Right lobe of liver (tissue), 6 donors: ENCODE measurements around the gene MGAT4A. TPM values are rescaled to one million over a fixed set of nuclear protein-coding genes. Genes with fewer than 3 reads are reported as not detected.

ENCODE experiments used
- ATAC-seq, 4 donors: fragments of 200-7000 bp; cut with Tn5 transposase; one replicate each; pipeline ENCODE4 v1.9.1; 2020; ENCODE audit warnings: mild to moderate bottlenecking in 4 of 4, moderate library complexity in 4 of 4
- DNase-seq, 3 donors: peaks; one replicate each; pipeline ENCODE4 v3.0.0-alpha.2; 2020
- H3K27ac ChIP-seq, 3 donors: fragments of 200-600 bp; one replicate each; pipeline ENCODE4 v1.8.0; 2022
- H3K27me3 ChIP-seq, 2 donors: fragments of 200-600 bp; one replicate each; pipeline ENCODE4 v1.8.0; 2022
- H3K36me3 ChIP-seq, 4 donors: fragments of 200-600 bp; sonication (generic) in 1 of 4; one replicate each; pipeline versions ENCODE4 v1.5.1 to v1.8.0; 2017 to 2022; ENCODE audit warnings: control low read depth in 1 of 4
- H3K4me1 ChIP-seq, 4 donors: fragments of 200-600 bp; sonication (generic) in 1 of 4; one replicate each; pipeline versions ENCODE4 v1.5.1 to v1.8.0; 2017 to 2022; ENCODE audit warnings: control low read depth in 1 of 4
- H3K4me3 ChIP-seq, 3 donors: fragments of 200-600 bp; one replicate each; pipeline ENCODE4 v1.8.0; 2022
- H3K9me3 ChIP-seq, 4 donors: fragments of 200-600 bp; sonication (generic) in 1 of 4; one replicate each; pipeline versions ENCODE4 v1.5.1 to v1.8.0; 2017 to 2022; ENCODE audit warnings: control low read depth in 1 of 4
- POLR2A ChIP-seq: fragments of 450-650 bp; IDR thresholded peaks from one replicate; pipeline ENCODE4 v1.6.1; 2017; ENCODE audit warnings: antibody characterized with exemption, mild to moderate bottlenecking
- WGBS: methylation state at CpG from one replicate; pipeline ENCODE4 v1.1.6; 2018; ENCODE audit warnings: low coverage, low lambda C conversion rate; ENCODE audit not compliant: insufficient coverage; ENCODE audit errors: missing lambda C conversion rate; 5-methylcytosine and 5-hydroxymethylcytosine counted together
- intact Hi-C, 2 donors: fragments of 100-400 bp; cut with DNase I; formaldehyde crosslinking; loops; one replicate each; pipeline versions ENCODE4 v1.11.2 to v1.14.1; 2022
- long read RNA-seq: library from polyadenylated mRNA; unstranded; transcript quantifications from one replicate; pipeline ENCODE4 v2.0.0, GENCODE V29; 2019
- total RNA-seq, 6 experiments: library from RNA; depleted of rRNA in 2 of 6; stranded (reverse); fragments of >200 nt in 2 of 6; fragmentation: NEBNext Ultra II Directional in 3 of 6; extraction: Animal tissue kit (Norgen Biotek cat#: 25700) in 3 of 6; gene quantifications; one replicate each; pipeline versions ENCODE4 v1.1.0 to v1.2.4, GENCODE V29; 2016 to 2023
- TF ChIP-seq, protein P1 (sequence below), 4 donors: fragments of 200-600 bp in 3 of 4; fragments of 450-650 bp in 1 of 4; IDR thresholded peaks; one replicate each; pipeline versions ENCODE4 v1.5.1 to v1.8.0; 2016 to 2022; ENCODE audit warnings: antibody characterized with exemption in 4 of 4, mild to moderate bottlenecking in 2 of 4
- donor health status: DM: no; HTN: yes; CAD: no.
- donor health status: DM: no; HTN: no; CAD: no.
- donor health status: DM: no; HTN: no; CAD: no.
- donor health status: DM: no; HTN: yes; CAD: no.
- donor health status: DM: no; HTN: yes; CAD: no.

The MGAT4A gene
- 10 to 100 TPM in 5 of 6 experiments, 1 to 10 TPM in 1; 7.8 to 16.0 (median 11.7) TPM for total RNA-seq
- long read RNA-seq: 0 reads

- no peaks in the 10 kb centered on the region for H3K36me3 ChIP-seq
- TF ChIP-seq, protein P1, sequence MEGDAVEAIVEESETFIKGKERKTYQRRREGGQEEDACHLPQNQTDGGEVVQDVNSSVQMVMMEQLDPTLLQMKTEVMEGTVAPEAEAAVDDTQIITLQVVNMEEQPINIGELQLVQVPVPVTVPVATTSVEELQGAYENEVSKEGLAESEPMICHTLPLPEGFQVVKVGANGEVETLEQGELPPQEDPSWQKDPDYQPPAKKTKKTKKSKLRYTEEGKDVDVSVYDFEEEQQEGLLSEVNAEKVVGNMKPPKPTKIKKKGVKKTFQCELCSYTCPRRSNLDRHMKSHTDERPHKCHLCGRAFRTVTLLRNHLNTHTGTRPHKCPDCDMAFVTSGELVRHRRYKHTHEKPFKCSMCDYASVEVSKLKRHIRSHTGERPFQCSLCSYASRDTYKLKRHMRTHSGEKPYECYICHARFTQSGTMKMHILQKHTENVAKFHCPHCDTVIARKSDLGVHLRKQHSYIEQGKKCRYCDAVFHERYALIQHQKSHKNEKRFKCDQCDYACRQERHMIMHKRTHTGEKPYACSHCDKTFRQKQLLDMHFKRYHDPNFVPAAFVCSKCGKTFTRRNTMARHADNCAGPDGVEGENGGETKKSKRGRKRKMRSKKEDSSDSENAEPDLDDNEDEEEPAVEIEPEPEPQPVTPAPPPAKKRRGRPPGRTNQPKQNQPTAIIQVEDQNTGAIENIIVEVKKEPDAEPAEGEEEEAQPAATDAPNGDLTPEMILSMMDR (IDR thresholded peaks at IDR 0.05): no peak
- peak; percentile 94 for TF ChIP-seq POLR2A
- no peaks in the 10 kb centered on the region for H3K9me3 ChIP-seq
- 0% methylated on average over 9 of the region's 110 CpGs for WGBS
- H3K4me3 ChIP-seq: peak within 1 kb of the TSS; percentile 82 to 94 (median 88)
- ATAC-seq: peak; percentile 80 to 98 (median 92)
- intact Hi-C loops: no loop called here
- DNase-seq: peak; percentile 88 to 90 (median 89)
- H3K27ac ChIP-seq: peak within 1 kb of the TSS; percentile 81 to 93 (median 93)
- peaks cover 0 to 37% (median 14%) of the 10 kb centered on the region in 4 donors for H3K4me1 ChIP-seq
- H3K27me3 ChIP-seq: no peaks in the 10 kb centered on the region
Observed at GRCh38 chr2:98731041-98731893, at the start of gene MGAT4A. Gene MGAT4A, minus strand, starts transcription at chr2:98731132. Its CDS starts 4,800 bp downstream, at chr2:98726332.

DNA sequence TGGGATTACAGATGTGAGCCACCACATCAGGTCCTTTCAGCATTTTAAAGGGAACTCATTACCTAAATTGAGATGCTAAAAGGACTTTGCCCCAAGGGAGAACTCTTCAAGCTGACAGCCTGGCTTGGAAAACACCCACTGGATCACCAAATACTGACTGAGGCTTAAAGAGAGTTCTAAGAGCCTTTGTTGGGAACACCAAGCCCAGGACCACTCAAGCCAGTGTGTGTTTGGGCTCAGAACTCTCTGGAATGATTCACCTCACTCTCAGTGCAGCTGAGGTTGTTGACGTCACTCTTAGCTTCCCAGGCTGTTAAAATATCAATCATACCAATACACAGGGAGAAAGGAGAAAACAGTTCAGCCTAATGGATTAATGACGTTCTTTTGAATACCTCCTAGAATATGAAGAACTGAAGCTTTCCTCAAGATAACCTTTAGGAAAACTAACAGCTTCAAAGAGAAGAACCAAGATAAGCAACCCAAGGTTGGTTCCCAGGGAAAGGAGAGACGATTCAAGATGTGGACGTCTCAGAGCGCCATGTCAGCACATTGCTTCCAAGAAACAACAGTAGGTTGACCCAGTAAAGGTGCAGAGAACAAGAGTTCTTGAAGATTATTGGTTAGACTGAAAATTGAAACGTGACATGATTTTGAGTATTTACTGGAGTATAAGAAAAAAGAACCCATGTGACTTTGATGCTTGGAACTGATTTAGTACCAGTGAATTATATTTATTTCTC, 48.0 kb upstream of the MGAT4A start:
- Histone ChIP-seq H3K4me3 (no peak overlapping the region), H3K27me3 (no peaks in the 10 kb centered on the region), H3K4me1 (no peaks in the 10 kb centered on the region), H3K27ac (no peak overlapping the region), H3K9me3 (no peaks in the 10 kb centered on the region), H3K36me3 (no peaks in the 10 kb centered on the region)
- ATAC-seq (no peak), DNase-seq (no peak)
- WGBS: 75% methylated on average over 6 of the region's 6 CpGs
- TF ChIP-seq, protein P1 (IDR thresholded peaks at IDR 0.05): no peak
- TF ChIP-seq POLR2A: no peak
- intact Hi-C loops: no loop called here

- H3K4me3 ChIP-seq: no peak overlapping the region
- WGBS: 58% methylated on average over 4 of the region's 4 CpGs
- no peaks in the 10 kb centered on the region for H3K4me1 ChIP-seq
- no peak for ATAC-seq
- no peaks in the 10 kb centered on the region for H3K9me3 ChIP-seq
- H3K27ac ChIP-seq: no peak overlapping the region
- H3K27me3 ChIP-seq: no peaks in the 10 kb centered on the region
- H3K36me3 ChIP-seq: no peaks in the 10 kb centered on the region
- intact Hi-C loops: no loop called here
- TF ChIP-seq, protein P1 (IDR thresholded peaks at IDR 0.05): no peak
- TF ChIP-seq POLR2A: no peak
- no peak for DNase-seq
Observed at GRCh38 chr2:98778151-98778550, 47.2 kb upstream of the MGAT4A start.

- intact Hi-C loops: no loop called here
- Histone ChIP-seq H3K9me3 (no peaks in the 10 kb centered on the region), H3K27ac (no peak overlapping the region), H3K4me3 (no peak overlapping the region), H3K27me3 (no peaks in the 10 kb centered on the region), H3K36me3 (no peaks in the 10 kb centered on the region), H3K4me1 (no peaks in the 10 kb centered on the region)
- no peak for ATAC-seq
- no peak for DNase-seq
- TF ChIP-seq, protein P1 (IDR thresholded peaks at IDR 0.05): no peak
- 91% methylated on average over 1 of the region's 1 CpG for WGBS
Observed at GRCh38 chr2:98777710-98778109, 46.8 kb upstream of the MGAT4A start.
